Smooth muscle cell (in vitro differentiated cells): ENCODE data around the gene ST7. TPM values are rescaled to one million over a fixed set of nuclear protein-coding genes. Genes with fewer than 3 reads are reported as not detected.

Experiments used
- DNase-seq: peaks from one replicate; lab custom pipeline; 2025; ENCODE audit not compliant: unreplicated experiment; lab: John Stamatoyannopoulos, UW
- H2AFZ ChIP-seq: fragments of 200-600 bp; sonication (generic); 2 replicates; pipeline ENCODE4 v1.6.0; 2016; ENCODE audit warnings: antibody characterized with exemption, low read depth, mild to moderate bottlenecking
- H3F3A ChIP-seq: fragments of 200-600 bp; sonication (generic); 2 replicates; pipeline ENCODE4 v1.6.0; 2017; ENCODE audit warnings: antibody characterized with exemption, low read depth
- H3K27ac ChIP-seq: fragments of 200-600 bp; sonication (generic); 2 replicates; pipeline ENCODE4 v1.5.1; 2016; ENCODE audit warnings: low read depth, mild to moderate bottlenecking
- H3K27me3 ChIP-seq: fragments of 200-600 bp; sonication (generic); 2 replicates; pipeline ENCODE4 v1.6.1; 2016; ENCODE audit warnings: low read depth, mild to moderate bottlenecking
- H3K36me3 ChIP-seq: fragments of 200-600 bp; sonication (generic); 2 replicates; pipeline ENCODE4 v1.5.1; 2016; ENCODE audit warnings: low read depth
- H3K4me1 ChIP-seq: fragments of 200-600 bp; sonication (generic); 2 replicates; pipeline ENCODE4 v1.5.1; 2016; ENCODE audit warnings: low read depth
- H3K4me2 ChIP-seq: fragments of 200-600 bp; sonication (generic); 2 replicates; pipeline ENCODE4 v1.6.0; 2016; ENCODE audit warnings: mild to moderate bottlenecking
- H3K4me3 ChIP-seq: fragments of 200-600 bp; sonication (generic); 2 replicates; pipeline ENCODE4 v1.5.1; 2016; ENCODE audit warnings: mild to moderate bottlenecking
- H3K79me2 ChIP-seq: fragments of 200-600 bp; sonication (generic); 2 replicates; pipeline ENCODE4 v1.6.0; 2016; ENCODE audit warnings: low read depth, mild to moderate bottlenecking
- H3K9ac ChIP-seq: fragments of 200-600 bp; sonication (generic); 2 replicates; pipeline ENCODE4 v1.6.0; 2016; ENCODE audit warnings: low read depth
- H3K9me3 ChIP-seq: fragments of 200-600 bp; sonication (generic); replicated peaks from 2 replicates; pipeline ENCODE4 v1.5.1; 2016; ENCODE audit warnings: low read depth
- H4K20me1 ChIP-seq: fragments of 200-600 bp; sonication (generic); 2 replicates; pipeline ENCODE4 v1.6.0; 2016; ENCODE audit warnings: low read depth
- CTCF ChIP-seq: fragments of 200-600 bp; sonication (generic); IDR thresholded peaks from 2 replicates; pipeline ENCODE4 v1.5.1; 2017; ENCODE audit warnings: borderline replicate concordance, mild to moderate bottlenecking, antibody characterized with exemption; ENCODE audit not compliant: insufficient read depth, poor library complexity, severe bottlenecking
- WGBS: methylation state at CpG from one replicate; pipeline ENCODE4 v1.1.7; 2016; ENCODE audit warnings: low lambda C conversion rate; 5-methylcytosine and 5-hydroxymethylcytosine counted together
- polyA plus RNA-seq: library from polyadenylated mRNA; unstranded; fragments of >200 nt; fragmentation: Nextera tagmentation; extraction: Ambion mirVana; gene quantifications from 2 replicates; pipeline ENCODE4 v1.2.1, GENCODE V29; 2016
- total RNA-seq: library from RNA; depleted of rRNA; stranded (reverse); fragments of >200 nt; gene quantifications from 2 replicates; pipeline ENCODE4 v1.2.3, GENCODE V29; 2014

The ST7 gene
- total and polyA plus RNA-seq, 2 experiments from 2014 or later: 23.2 to 26.1 TPM

- peaks cover 47% of the 10 kb centered on the region for H4K20me1 ChIP-seq
- no peak overlapping the region for H3K27ac ChIP-seq
- H3K27me3 ChIP-seq: no peaks in the 10 kb centered on the region
- no peaks in the 10 kb centered on the region for H3K36me3 ChIP-seq
- no peak overlapping the region for H3K9ac ChIP-seq
- no peak overlapping the region for H2AFZ ChIP-seq
- TF ChIP-seq CTCF: no peak
- no peak for DNase-seq
- H3F3A ChIP-seq: no peaks in the 10 kb centered on the region
- no peak overlapping the region for H3K4me2 ChIP-seq
- H3K4me3 ChIP-seq: no peak overlapping the region
- peaks cover 12% of the 10 kb centered on the region for H3K4me1 ChIP-seq
- H3K79me2 ChIP-seq: peaks cover 60% of the 10 kb centered on the region
- H3K9me3 ChIP-seq: no peaks in the 10 kb centered on the region
- 89% methylated on average over 7 of the region's 7 CpGs for WGBS
These were observed 123.2 kb downstream of the ST7 start for GRCh38 chr7:117076426-117076943.

- Histone ChIP-seq H3K4me3 (no peak overlapping the region), H3K4me1 (peaks cover 7% of the 10 kb centered on the region), H3K27ac (no peak overlapping the region), H4K20me1 (peaks cover 48% of the 10 kb centered on the region), H3K4me2 (no peak overlapping the region), H3K27me3 (no peaks in the 10 kb centered on the region), H2AFZ (no peak overlapping the region), H3K9me3 (no peaks in the 10 kb centered on the region), H3K79me2 (peaks cover 55% of the 10 kb centered on the region), H3K36me3 (no peaks in the 10 kb centered on the region), H3F3A (no peaks in the 10 kb centered on the region), H3K9ac (no peak overlapping the region)
- DNase-seq: no peak
- TF ChIP-seq CTCF: no peak
These were observed 124.4 kb downstream of the ST7 start for GRCh38 chr7:117077658-117078057.

- no peak overlapping the region for H3K9ac ChIP-seq
- no peak for DNase-seq
- TF ChIP-seq CTCF: no peak
- no peak overlapping the region for H2AFZ ChIP-seq
- WGBS: 40% methylated on average over 2 of the region's 2 CpGs
- peak overlapping the region; percentile 4 for H3K27ac ChIP-seq
- H3K4me2 ChIP-seq: no peak overlapping the region
- peaks cover 7% of the 10 kb centered on the region for H3K4me1 ChIP-seq
- H4K20me1 ChIP-seq: peaks cover 71% of the 10 kb centered on the region
- H3F3A ChIP-seq: no peaks in the 10 kb centered on the region
- H3K79me2 ChIP-seq: peaks cover 20% of the 10 kb centered on the region
- H3K27me3 ChIP-seq: no peaks in the 10 kb centered on the region
- no peaks in the 10 kb centered on the region for H3K9me3 ChIP-seq
- no peaks in the 10 kb centered on the region for H3K36me3 ChIP-seq
- H3K4me3 ChIP-seq: no peak overlapping the region
These were observed 129.3 kb downstream of the ST7 start for GRCh38 chr7:117082647-117083046.

- H3K9ac ChIP-seq: no peak overlapping the region
- H3K36me3 ChIP-seq: no peaks in the 10 kb centered on the region
- DNase-seq: no peak
- H2AFZ ChIP-seq: no peak overlapping the region
- no peaks in the 10 kb centered on the region for H3K9me3 ChIP-seq
- no peak overlapping the region for H3K27ac ChIP-seq
- 80% methylated on average over 2 of the region's 2 CpGs for WGBS
- peaks cover 7% of the 10 kb centered on the region for H3K4me1 ChIP-seq
- no peaks in the 10 kb centered on the region for H3F3A ChIP-seq
- H3K4me3 ChIP-seq: no peak overlapping the region
- H3K4me2 ChIP-seq: no peak overlapping the region
- TF ChIP-seq CTCF: no peak
- H3K27me3 ChIP-seq: no peaks in the 10 kb centered on the region
- H4K20me1 ChIP-seq: peaks cover 67% of the 10 kb centered on the region
- H3K79me2 ChIP-seq: peaks cover 20% of the 10 kb centered on the region
These were observed 130.3 kb downstream of the ST7 start for GRCh38 chr7:117083648-117084047.
